HCT116 (cell line): ENCODE measurements around the gene AMOTL1.

ENCODE experiments used
- EZH2 ChIP-seq: fragments of 200-600 bp; sonication (generic); IDR thresholded peaks from 2 replicates; pipeline ENCODE4 v1.6.1; 2017; ENCODE audit warnings: antibody characterized with exemption, mixed run types
- POLR2A ChIP-seq: IDR thresholded peaks from 2 replicates; pipeline ENCODE4 v1.7.0; 2011; ENCODE audit warnings: borderline replicate concordance; ENCODE audit not compliant: insufficient read depth, insufficient read length; ENCODE audit errors: extremely low read depth
- TF ChIP-seq, protein P1 (sequence below), 3 experiments: fragments of 200-600 bp in 1 of 3; sonication (generic) in 1 of 3; IDR thresholded peaks in 2 of 3; conservative IDR thresholded peaks in 1 of 3; 2 replicates each; pipeline ENCODE4 v1.5.1; 2012 to 2017; ENCODE audit warnings: low read depth in 2 of 3, low read length in 2 of 3, antibody characterized with exemption in 1 of 3, borderline replicate concordance in 1 of 3, control low read depth in 1 of 3, mild to moderate bottlenecking in 1 of 3, mixed read lengths in 1 of 3, mixed run types in 1 of 3, moderate library complexity in 1 of 3; ENCODE audit not compliant: insufficient read depth in 1 of 3
- TF ChIP-seq, protein P2 (sequence below): IDR thresholded peaks from 2 replicates; pipeline ENCODE4 v1.6.1; 2012; ENCODE audit warnings: low read depth
- TF ChIP-seq, protein P3 (sequence below): IDR thresholded peaks from 2 replicates; pipeline ENCODE4 v1.6.1; 2012

DNA sequence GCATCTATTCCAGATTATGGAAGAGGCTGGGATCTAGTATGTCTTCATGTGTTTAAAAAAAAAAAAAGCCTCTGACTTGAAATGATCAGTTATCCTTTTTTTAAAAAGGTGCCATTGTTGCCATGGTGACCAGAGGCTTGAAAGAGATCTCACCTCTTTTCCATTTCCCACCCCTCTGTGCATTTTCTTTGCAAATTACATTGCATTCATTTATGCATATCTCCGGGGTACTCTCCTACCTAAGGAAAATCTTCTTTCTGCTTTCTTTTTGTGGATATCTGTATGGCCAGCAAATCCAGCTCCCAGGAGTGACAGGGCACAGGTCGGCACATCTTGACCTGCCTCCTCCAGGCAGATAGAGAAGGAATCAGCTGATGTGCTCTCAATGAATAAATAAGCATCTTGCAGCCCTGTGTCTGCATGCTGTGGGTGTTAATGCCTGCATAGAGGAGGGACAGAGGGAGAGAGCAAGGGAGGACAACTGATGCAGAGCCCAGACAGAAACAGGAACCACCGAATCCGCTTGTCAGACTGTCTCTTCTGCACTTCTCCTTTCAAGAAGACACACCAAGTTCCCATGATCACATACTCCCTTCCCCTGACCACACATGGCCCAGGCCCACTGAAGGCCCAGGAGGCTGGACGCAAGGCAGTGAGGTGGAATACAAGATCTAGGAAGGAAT is 154.3 kb downstream of the AMOTL1 start:
- TF ChIP-seq, protein P1, sequence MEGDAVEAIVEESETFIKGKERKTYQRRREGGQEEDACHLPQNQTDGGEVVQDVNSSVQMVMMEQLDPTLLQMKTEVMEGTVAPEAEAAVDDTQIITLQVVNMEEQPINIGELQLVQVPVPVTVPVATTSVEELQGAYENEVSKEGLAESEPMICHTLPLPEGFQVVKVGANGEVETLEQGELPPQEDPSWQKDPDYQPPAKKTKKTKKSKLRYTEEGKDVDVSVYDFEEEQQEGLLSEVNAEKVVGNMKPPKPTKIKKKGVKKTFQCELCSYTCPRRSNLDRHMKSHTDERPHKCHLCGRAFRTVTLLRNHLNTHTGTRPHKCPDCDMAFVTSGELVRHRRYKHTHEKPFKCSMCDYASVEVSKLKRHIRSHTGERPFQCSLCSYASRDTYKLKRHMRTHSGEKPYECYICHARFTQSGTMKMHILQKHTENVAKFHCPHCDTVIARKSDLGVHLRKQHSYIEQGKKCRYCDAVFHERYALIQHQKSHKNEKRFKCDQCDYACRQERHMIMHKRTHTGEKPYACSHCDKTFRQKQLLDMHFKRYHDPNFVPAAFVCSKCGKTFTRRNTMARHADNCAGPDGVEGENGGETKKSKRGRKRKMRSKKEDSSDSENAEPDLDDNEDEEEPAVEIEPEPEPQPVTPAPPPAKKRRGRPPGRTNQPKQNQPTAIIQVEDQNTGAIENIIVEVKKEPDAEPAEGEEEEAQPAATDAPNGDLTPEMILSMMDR (IDR thresholded peaks at IDR 0.05 in 2 of 3, conservative IDR thresholded peaks at IDR 0.05 in 1 of 3; ENCODE audit: borderline replicate concordance in 1 of 3, insufficient read depth in 1 of 3, low read depth in 2 of 3, low read length in 2 of 3): no peak
- TF ChIP-seq, protein P2, sequence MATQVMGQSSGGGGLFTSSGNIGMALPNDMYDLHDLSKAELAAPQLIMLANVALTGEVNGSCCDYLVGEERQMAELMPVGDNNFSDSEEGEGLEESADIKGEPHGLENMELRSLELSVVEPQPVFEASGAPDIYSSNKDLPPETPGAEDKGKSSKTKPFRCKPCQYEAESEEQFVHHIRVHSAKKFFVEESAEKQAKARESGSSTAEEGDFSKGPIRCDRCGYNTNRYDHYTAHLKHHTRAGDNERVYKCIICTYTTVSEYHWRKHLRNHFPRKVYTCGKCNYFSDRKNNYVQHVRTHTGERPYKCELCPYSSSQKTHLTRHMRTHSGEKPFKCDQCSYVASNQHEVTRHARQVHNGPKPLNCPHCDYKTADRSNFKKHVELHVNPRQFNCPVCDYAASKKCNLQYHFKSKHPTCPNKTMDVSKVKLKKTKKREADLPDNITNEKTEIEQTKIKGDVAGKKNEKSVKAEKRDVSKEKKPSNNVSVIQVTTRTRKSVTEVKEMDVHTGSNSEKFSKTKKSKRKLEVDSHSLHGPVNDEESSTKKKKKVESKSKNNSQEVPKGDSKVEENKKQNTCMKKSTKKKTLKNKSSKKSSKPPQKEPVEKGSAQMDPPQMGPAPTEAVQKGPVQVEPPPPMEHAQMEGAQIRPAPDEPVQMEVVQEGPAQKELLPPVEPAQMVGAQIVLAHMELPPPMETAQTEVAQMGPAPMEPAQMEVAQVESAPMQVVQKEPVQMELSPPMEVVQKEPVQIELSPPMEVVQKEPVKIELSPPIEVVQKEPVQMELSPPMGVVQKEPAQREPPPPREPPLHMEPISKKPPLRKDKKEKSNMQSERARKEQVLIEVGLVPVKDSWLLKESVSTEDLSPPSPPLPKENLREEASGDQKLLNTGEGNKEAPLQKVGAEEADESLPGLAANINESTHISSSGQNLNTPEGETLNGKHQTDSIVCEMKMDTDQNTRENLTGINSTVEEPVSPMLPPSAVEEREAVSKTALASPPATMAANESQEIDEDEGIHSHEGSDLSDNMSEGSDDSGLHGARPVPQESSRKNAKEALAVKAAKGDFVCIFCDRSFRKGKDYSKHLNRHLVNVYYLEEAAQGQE: no peak
- no peak for TF ChIP-seq POLR2A
- TF ChIP-seq, protein P3, sequence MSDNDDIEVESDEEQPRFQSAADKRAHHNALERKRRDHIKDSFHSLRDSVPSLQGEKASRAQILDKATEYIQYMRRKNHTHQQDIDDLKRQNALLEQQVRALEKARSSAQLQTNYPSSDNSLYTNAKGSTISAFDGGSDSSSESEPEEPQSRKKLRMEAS: no peak
- TF ChIP-seq EZH2: no peak
